ENCODE measurements around the gene TNNT2. TPM values are rescaled to one million over a fixed set of nuclear protein-coding genes. Genes with fewer than 3 reads are reported as not detected.

The TNNT2 gene
- total and polyA plus RNA-seq, 2 donors (not counting 1 experiment from before 2014, with no cell fraction given), result 1.4 TPM; not detected in 1

DNA sequence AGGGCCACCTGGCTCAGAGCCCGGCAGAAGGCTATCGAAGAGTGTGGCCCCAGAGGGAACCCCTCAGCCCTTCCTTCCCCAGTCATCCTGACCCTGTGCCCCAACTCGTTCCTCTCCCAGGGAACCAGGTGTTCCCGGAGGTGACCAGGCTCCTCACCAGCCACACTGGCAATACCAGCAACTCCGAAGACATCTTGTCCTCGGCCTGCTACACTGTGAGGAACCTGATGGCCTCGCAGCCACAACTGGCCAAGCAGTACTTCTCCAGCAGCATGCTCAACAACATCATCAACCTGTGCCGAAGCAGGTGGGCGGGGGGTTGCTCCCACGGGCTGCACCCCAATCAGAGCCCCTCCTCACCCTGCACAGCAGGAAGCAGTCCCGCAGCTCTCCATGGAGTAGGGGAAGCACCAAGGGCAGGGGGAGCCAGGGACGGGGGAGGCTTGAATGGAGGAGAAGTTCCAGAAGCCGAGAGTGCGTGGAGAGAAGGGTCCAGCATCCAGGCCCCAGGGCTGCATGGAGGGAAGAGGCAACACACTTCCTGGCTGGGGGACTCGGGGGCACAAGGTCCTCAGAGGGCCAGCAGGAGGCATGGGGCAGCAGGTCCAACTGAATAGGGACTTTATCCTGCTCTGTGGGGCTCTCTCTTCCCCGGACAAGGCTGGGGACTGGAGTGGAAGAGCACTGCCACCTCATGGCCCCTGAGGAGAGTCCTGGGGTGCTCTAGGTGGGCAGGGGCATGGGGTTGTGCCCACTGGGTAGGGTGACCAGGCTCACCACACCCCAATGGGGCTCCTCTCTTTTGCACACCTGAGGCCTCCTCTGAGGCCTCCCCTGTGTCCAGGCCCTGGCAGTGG, 52.4 kb downstream of the TNNT2 start:
- H3K27ac ChIP-seq (ENCODE audit: insufficient read depth, low read length), result no peak overlapping the region
- H3K4me3 ChIP-seq (replicated peaks in 1 of 4; ENCODE audit: control extremely low read depth in 1 of 4, insufficient read depth in 1 of 4, low read depth in 3 of 4, low read length in 4 of 4), result no peak overlapping the region
- H3K4me2 ChIP-seq (ENCODE audit: extremely low read depth, insufficient read depth, low read length), result no peak overlapping the region
- no peaks in the 10 kb centered on the region for H4K20me1 ChIP-seq (ENCODE audit: control insufficient read depth, extremely low read depth, insufficient read depth, low read length)
- H3K4me1 ChIP-seq (ENCODE audit: control insufficient read depth, extremely low read depth, insufficient read depth, low read length), result no peaks in the 10 kb centered on the region
- peaks cover 10% of the 10 kb centered on the region for H3K27me3 ChIP-seq (ENCODE audit: control insufficient read depth, insufficient read depth, low read length)
- DNase-seq (ENCODE audit: low read depth in 2 of 2), result no peak
- TF ChIP-seq, protein P1, sequence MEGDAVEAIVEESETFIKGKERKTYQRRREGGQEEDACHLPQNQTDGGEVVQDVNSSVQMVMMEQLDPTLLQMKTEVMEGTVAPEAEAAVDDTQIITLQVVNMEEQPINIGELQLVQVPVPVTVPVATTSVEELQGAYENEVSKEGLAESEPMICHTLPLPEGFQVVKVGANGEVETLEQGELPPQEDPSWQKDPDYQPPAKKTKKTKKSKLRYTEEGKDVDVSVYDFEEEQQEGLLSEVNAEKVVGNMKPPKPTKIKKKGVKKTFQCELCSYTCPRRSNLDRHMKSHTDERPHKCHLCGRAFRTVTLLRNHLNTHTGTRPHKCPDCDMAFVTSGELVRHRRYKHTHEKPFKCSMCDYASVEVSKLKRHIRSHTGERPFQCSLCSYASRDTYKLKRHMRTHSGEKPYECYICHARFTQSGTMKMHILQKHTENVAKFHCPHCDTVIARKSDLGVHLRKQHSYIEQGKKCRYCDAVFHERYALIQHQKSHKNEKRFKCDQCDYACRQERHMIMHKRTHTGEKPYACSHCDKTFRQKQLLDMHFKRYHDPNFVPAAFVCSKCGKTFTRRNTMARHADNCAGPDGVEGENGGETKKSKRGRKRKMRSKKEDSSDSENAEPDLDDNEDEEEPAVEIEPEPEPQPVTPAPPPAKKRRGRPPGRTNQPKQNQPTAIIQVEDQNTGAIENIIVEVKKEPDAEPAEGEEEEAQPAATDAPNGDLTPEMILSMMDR (conservative IDR thresholded peaks at IDR 0.05 in 1 of 2, IDR thresholded peaks at IDR 0.05 in 1 of 2; ENCODE audit: low read depth in 1 of 2, low read length in 2 of 2), result no peak
- TF ChIP-seq EZH2 (IDR thresholded peaks at IDR 0.05; ENCODE audit: low read length, missing control alignments), result no peak
- H2AFZ ChIP-seq (ENCODE audit: low read length), result no peak overlapping the region
- no peaks in the 10 kb centered on the region for H3K79me2 ChIP-seq (ENCODE audit: control insufficient read depth, insufficient read depth, low read length)
- no peak overlapping the region for H3K9ac ChIP-seq (ENCODE audit: insufficient read depth, low read length)
- H3K36me3 ChIP-seq (ENCODE audit: control insufficient read depth, insufficient read depth, low read length), result no peaks in the 10 kb centered on the region
- H3K9me3 ChIP-seq (ENCODE audit: control insufficient read depth, insufficient read depth, low read depth, low read length), result no peaks in the 10 kb centered on the region

DNA sequence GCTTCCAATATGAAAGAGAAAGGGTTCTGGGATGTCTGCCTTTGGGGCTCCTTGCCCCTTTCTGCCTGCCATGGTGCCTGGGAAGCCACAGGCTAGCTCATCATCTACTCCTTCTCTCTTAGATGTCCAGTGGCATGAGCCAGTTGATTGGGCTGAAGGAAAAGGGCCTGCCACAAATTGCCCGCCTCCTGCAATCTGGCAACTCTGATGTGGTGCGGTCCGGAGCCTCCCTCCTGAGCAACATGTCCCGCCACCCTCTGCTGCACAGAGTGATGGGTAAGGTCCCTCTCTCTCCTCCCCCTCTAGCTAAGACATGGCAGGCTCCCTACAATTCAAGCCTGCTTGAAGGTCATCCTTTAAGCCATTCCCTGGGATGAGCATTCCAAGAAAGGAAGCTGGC, 53.2 kb downstream of the TNNT2 start:
- Histone ChIP-seq H3K27me3 (ENCODE audit: control insufficient read depth, insufficient read depth, low read length) (peaks cover 11% of the 10 kb centered on the region), H3K9ac (ENCODE audit: insufficient read depth, low read length) (no peak overlapping the region), H3K4me1 (ENCODE audit: control insufficient read depth, extremely low read depth, insufficient read depth, low read length) (no peaks in the 10 kb centered on the region), H3K4me2 (ENCODE audit: extremely low read depth, insufficient read depth, low read length) (no peak overlapping the region), H3K27ac (ENCODE audit: insufficient read depth, low read length) (no peak overlapping the region), H3K4me3 (replicated peaks in 1 of 4; ENCODE audit: control extremely low read depth in 1 of 4, insufficient read depth in 1 of 4, low read depth in 3 of 4, low read length in 4 of 4) (no peak overlapping the region), H3K9me3 (ENCODE audit: control insufficient read depth, insufficient read depth, low read depth, low read length) (no peaks in the 10 kb centered on the region), H2AFZ (ENCODE audit: low read length) (no peak overlapping the region), H3K36me3 (ENCODE audit: control insufficient read depth, insufficient read depth, low read length) (no peaks in the 10 kb centered on the region), H4K20me1 (ENCODE audit: control insufficient read depth, extremely low read depth, insufficient read depth, low read length) (no peaks in the 10 kb centered on the region), H3K79me2 (ENCODE audit: control insufficient read depth, insufficient read depth, low read length) (no peaks in the 10 kb centered on the region)
- TF ChIP-seq, protein P1 (conservative IDR thresholded peaks at IDR 0.05 in 1 of 2, IDR thresholded peaks at IDR 0.05 in 1 of 2; ENCODE audit: low read depth in 1 of 2, low read length in 2 of 2), result no peak
- TF ChIP-seq EZH2 (IDR thresholded peaks at IDR 0.05; ENCODE audit: low read length, missing control alignments), result no peak
- DNase-seq (ENCODE audit: low read depth in 2 of 2), result no peak

DNA sequence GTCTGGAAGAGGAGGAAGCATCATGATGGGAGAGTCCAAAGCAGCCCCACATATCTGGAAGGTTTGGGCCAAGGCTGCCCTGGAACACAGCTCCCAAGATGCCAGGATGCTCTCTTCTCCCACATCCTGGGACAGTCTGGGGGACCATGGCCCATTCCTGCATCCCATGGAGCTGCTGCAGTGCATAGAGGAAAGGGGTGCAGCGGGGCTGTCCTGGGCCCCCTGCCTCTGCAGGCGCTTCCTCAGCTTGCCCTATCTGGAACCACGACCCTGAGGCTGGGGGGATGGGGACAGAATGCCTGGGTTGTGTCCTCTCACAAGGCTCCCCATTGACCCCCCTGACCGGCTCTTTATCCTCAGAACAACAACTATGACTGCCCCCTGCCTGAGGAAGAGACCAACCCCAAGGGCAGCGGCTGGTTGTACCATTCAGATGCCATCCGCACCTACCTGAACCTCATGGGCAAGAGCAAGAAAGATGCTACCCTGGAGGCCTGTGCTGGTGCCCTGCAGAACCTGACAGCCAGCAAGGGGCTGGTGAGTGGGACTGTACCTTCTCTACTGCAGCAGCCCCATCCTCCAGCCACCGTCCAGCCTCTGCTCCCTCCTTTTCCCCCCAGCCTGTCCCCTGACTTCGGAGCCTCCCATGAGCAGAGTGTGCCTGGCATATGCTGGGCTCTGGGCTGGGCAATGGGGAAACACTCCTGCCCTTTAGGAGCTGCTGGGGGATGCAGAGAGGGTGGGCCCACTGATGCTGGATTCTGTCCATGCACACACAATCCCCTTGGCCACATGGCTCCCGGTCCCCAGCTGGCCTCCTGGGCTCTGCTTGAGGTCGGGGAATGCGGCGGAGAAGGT, 54.6 kb downstream of the TNNT2 start:
- Histone ChIP-seq H3K36me3 (ENCODE audit: control insufficient read depth, insufficient read depth, low read length) (no peaks in the 10 kb centered on the region), H3K4me3 (replicated peaks in 1 of 4; ENCODE audit: control extremely low read depth in 1 of 4, insufficient read depth in 1 of 4, low read depth in 3 of 4, low read length in 4 of 4) (no peak overlapping the region), H3K27me3 (ENCODE audit: control insufficient read depth, insufficient read depth, low read length) (peaks cover 8% of the 10 kb centered on the region), H3K9ac (ENCODE audit: insufficient read depth, low read length) (no peak overlapping the region), H3K27ac (ENCODE audit: insufficient read depth, low read length) (no peak overlapping the region), H2AFZ (ENCODE audit: low read length) (no peak overlapping the region), H4K20me1 (ENCODE audit: control insufficient read depth, extremely low read depth, insufficient read depth, low read length) (no peaks in the 10 kb centered on the region), H3K4me2 (ENCODE audit: extremely low read depth, insufficient read depth, low read length) (no peak overlapping the region), H3K4me1 (ENCODE audit: control insufficient read depth, extremely low read depth, insufficient read depth, low read length) (no peaks in the 10 kb centered on the region), H3K79me2 (ENCODE audit: control insufficient read depth, insufficient read depth, low read length) (no peaks in the 10 kb centered on the region), H3K9me3 (ENCODE audit: control insufficient read depth, insufficient read depth, low read depth, low read length) (no peaks in the 10 kb centered on the region)
- TF ChIP-seq EZH2 (IDR thresholded peaks at IDR 0.05; ENCODE audit: low read length, missing control alignments), result no peak
- TF ChIP-seq, protein P1 (conservative IDR thresholded peaks at IDR 0.05 in 1 of 2, IDR thresholded peaks at IDR 0.05 in 1 of 2; ENCODE audit: low read depth in 1 of 2, low read length in 2 of 2), result no peak
- DNase-seq (ENCODE audit: low read depth in 2 of 2), result no peak

Measured in fibroblast of lung (primary cell).